Ishikawa (cell line): Measurements from ENCODE around the gene TMEM94.

Experiments
- CEBPB ChIP-seq: IDR thresholded peaks from 2 replicates; pipeline ENCODE4 v1.6.1; 2012
- CREB1 ChIP-seq: IDR thresholded peaks from 2 replicates; pipeline ENCODE4 v1.6.1; 2012; ENCODE audit warnings: low read depth
- EGR1 ChIP-seq: IDR thresholded peaks from 2 replicates; pipeline ENCODE4 v1.6.1; 2012
- EP300 ChIP-seq: IDR thresholded peaks from 2 replicates; pipeline ENCODE4 v1.6.1; 2012; ENCODE audit warnings: borderline replicate concordance
- FOXM1 ChIP-seq: IDR thresholded peaks from 2 replicates; pipeline ENCODE4 v1.6.1; 2012; ENCODE audit warnings: low read depth, borderline replicate concordance
- MAX ChIP-seq: IDR thresholded peaks from 2 replicates; pipeline ENCODE4 v1.6.1; 2012
- NFIC ChIP-seq: IDR thresholded peaks from 2 replicates; pipeline ENCODE4 v1.6.1; 2012
- RAD21 ChIP-seq: IDR thresholded peaks from 2 replicates; pipeline ENCODE4 v1.6.1; 2012; ENCODE audit warnings: low read depth
- REST ChIP-seq: IDR thresholded peaks from 2 replicates; pipeline ENCODE4 v1.6.1; 2012; ENCODE audit warnings: low read depth, mild to moderate bottlenecking
- TAF1 ChIP-seq: IDR thresholded peaks from 2 replicates; pipeline ENCODE4 v1.6.1; 2012; ENCODE audit warnings: low read depth, mild to moderate bottlenecking
- TCF12 ChIP-seq: IDR thresholded peaks from 2 replicates; pipeline ENCODE4 v1.6.1; 2012; ENCODE audit warnings: low read depth
- TEAD4 ChIP-seq: IDR thresholded peaks from 2 replicates; pipeline ENCODE4 v1.6.1; 2012
- USF1 ChIP-seq: IDR thresholded peaks from 2 replicates; pipeline ENCODE4 v1.6.1; 2012
- YY1 ChIP-seq: IDR thresholded peaks from 2 replicates; pipeline ENCODE4 v1.6.1; 2012; ENCODE audit warnings: low read depth
- ZBTB7A ChIP-seq: IDR thresholded peaks from 2 replicates; pipeline ENCODE4 v1.6.1; 2012; ENCODE audit warnings: low read depth

The TMEM94 gene

GRCh38 chr17:75450270-75450669, 6.2 kb upstream of the TMEM94 start:
- no peak for TF ChIP-seq EP300

- TF ChIP-seq TEAD4 (0 out of 2 replicates have a peak, but pooled peaks have one; percentile 23), NFIC (no peak)
Measured at GRCh38 chr17:75454193-75454592, 2.2 kb upstream of the TMEM94 start.

- TF ChIP-seq USF1 = no peak
- no peak for TF ChIP-seq FOXM1
- TF ChIP-seq ZBTB7A = no peak
- TF ChIP-seq TEAD4 = no peak
- TF ChIP-seq TCF12 = no peak
- TF ChIP-seq NFIC = no peak
Measured at GRCh38 chr17:75456039-75456416, 407 bp upstream of the TMEM94 start.

- no peak for TF ChIP-seq RAD21
- TF ChIP-seq EP300 = no peak
- no peak for TF ChIP-seq ZBTB7A
- no peak for TF ChIP-seq FOXM1
- no peak for TF ChIP-seq CREB1
- TF ChIP-seq NFIC = no peak
- TF ChIP-seq EGR1 = no peak
- no peak for TF ChIP-seq TAF1
- TF ChIP-seq TCF12 = no peak
- no peak for TF ChIP-seq YY1
- peak; percentile 3; the same call in 1 of the 2 replicates for TF ChIP-seq TEAD4
- TF ChIP-seq MAX = peak; percentile 39
- no peak for TF ChIP-seq REST
- no peak for TF ChIP-seq CEBPB
- peak; percentile 86 for TF ChIP-seq USF1
Measured at GRCh38 chr17:75457047-75457654, 716 bp downstream of the TMEM94 start.

GRCh38 chr17:75459246-75459589, 2.8 kb downstream of the TMEM94 start:
- TF ChIP-seq TAF1 = no peak
- no peak for TF ChIP-seq TEAD4
- TF ChIP-seq USF1 = no peak
- TF ChIP-seq TCF12 = no peak
- TF ChIP-seq MAX = no peak
- TF ChIP-seq EP300 = no peak
- no peak for TF ChIP-seq CEBPB
- no peak for TF ChIP-seq YY1
- TF ChIP-seq REST = no peak
- no peak for TF ChIP-seq ZBTB7A
- no peak for TF ChIP-seq EGR1
- no peak for TF ChIP-seq RAD21
- no peak for TF ChIP-seq FOXM1
- no peak for TF ChIP-seq CREB1
- TF ChIP-seq NFIC = no peak

GRCh38 chr17:75459590-75460267, 3.3 kb downstream of the TMEM94 start:
- TF ChIP-seq NFIC (no peak), USF1 (peak; percentile 28; the same call in 1 of the 2 replicates)
